Kidney (tissue), 14 donors: Measurements from ENCODE around the gene APOL1. TPM values are rescaled to one million over a fixed set of nuclear protein-coding genes. Genes with fewer than 3 reads are reported as not detected.

Experiments used
- DNase-seq, 5 donors: peaks; one replicate each; pipeline ENCODE4 v3.0.0-alpha.2; 2013 to 2020
- FAIRE-seq: peaks from 2 replicates; lab custom pipeline; 2012; peaks lifted over from hg19 to GRCh38; lab: Jason Lieb, UNC
- H3K27ac ChIP-seq, 2 donors: one replicate each; pipeline ENCODE4 v1.7.0; 2013; ENCODE audit warnings: low read depth in 2 of 2, low read length in 2 of 2, inconsistent platforms in 1 of 2
- H3K27me3 ChIP-seq: one replicate; pipeline ENCODE4 v1.7.1; 2013; ENCODE audit warnings: low read length, inconsistent platforms; ENCODE audit not compliant: control insufficient read depth, insufficient read depth
- H3K36me3 ChIP-seq, 3 donors: one replicate each; pipeline versions ENCODE4 v1.7.0 to v1.7.1; 2013; ENCODE audit warnings: low read length in 3 of 3, control low read depth in 1 of 3, inconsistent platforms in 1 of 3; ENCODE audit not compliant: insufficient read depth in 3 of 3, control insufficient read depth in 2 of 3
- H3K4me1 ChIP-seq, 3 donors: one replicate each; pipeline versions ENCODE4 v1.7.0 to v1.7.1; 2013; ENCODE audit warnings: low read length in 3 of 3, inconsistent platforms in 1 of 3, low read depth in 1 of 3; ENCODE audit not compliant: control insufficient read depth in 2 of 3, insufficient read depth in 2 of 3
- H3K4me3 ChIP-seq, 3 donors: one replicate each; pipeline versions ENCODE4 v1.7.0 to v1.8.1; 2013; ENCODE audit warnings: low read length in 3 of 3, control low read depth in 1 of 3, inconsistent platforms in 1 of 3
- H3K9ac ChIP-seq, 3 donors: one replicate each; pipeline versions ENCODE4 v1.7.0 to v1.7.1; 2013; ENCODE audit warnings: low read length in 3 of 3, control low read depth in 1 of 3, inconsistent platforms in 1 of 3
- H3K9me3 ChIP-seq, 3 donors: one replicate each; pipeline versions ENCODE4 v1.7.0 to v1.7.1; 2013; ENCODE audit warnings: low read length in 3 of 3, control low read depth in 1 of 3, inconsistent platforms in 1 of 3; ENCODE audit not compliant: control insufficient read depth in 2 of 3, insufficient read depth in 1 of 3
- CTCF ChIP-seq: IDR thresholded peaks from 3 replicates; pipeline ENCODE4 v1.5.1; 2012; ENCODE audit warnings: mild to moderate bottlenecking, moderate library complexity, borderline replicate concordance; ENCODE audit not compliant: insufficient read depth; ENCODE audit errors: extremely low read depth
- intact Hi-C: fragments of 100-400 bp; cut with DNase I; formaldehyde crosslinking; loops from one replicate; pipeline ENCODE4 v1.11.1; 2022
- polyA plus RNA-seq: library from polyadenylated mRNA; stranded (reverse); fragments of 350-450 nt; fragmentation: Illumina TruSeq; extraction: RNeasy Lipid Tissue Mini Kit (QIAGEN cat#74804); gene quantifications from one replicate; pipeline ENCODE4 v1.2.3, GENCODE V29; 2014; ENCODE audit warnings: low read depth, low replicate concordance; ENCODE audit not compliant: insufficient read depth
- total RNA-seq: library from RNA; stranded (reverse); fragmentation: NEBNext Ultra II Directional; extraction: Animal tissue kit (Norgen Biotek cat#: 25700); gene quantifications from one replicate; pipeline ENCODE4 v1.2.1, GENCODE V29; 2021
- donor health status: control.
- donor health status: control.
- donor health status: control.
- donor health status: control.
- donor health status: control.
- donor health status: DM: yes; HTN: yes; CAD: no.
- donor health status: Normal renal cell carcinoma (clear cell type).

Gene APOL1
- total and polyA plus RNA-seq, 2 donors from 2014 or later: 51.8 to 160 TPM

- H3K9ac ChIP-seq: peak within 1 kb of the TSS; percentile 91 to 98 (median 97)
- intact Hi-C loops: no loop called here
- peak within 1 kb of the TSS; percentile 96 to 97 for H3K27ac ChIP-seq
- no peaks in the 10 kb centered on the region for H3K27me3 ChIP-seq
- no peaks in the 10 kb centered on the region for H3K9me3 ChIP-seq
- peak within 1 kb of the TSS; percentile 99 for H3K4me3 ChIP-seq
- FAIRE-seq: peak; percentile 84
- peaks cover 0 to 4% (median 0%) of the 10 kb centered on the region in 3 donors for H3K36me3 ChIP-seq
- peak; percentile 94 to 98 (median 95) for DNase-seq
- peaks cover 2 to 16% (median 9%) of the 10 kb centered on the region in 3 donors for H3K4me1 ChIP-seq
- TF ChIP-seq CTCF: peak; percentile 72
Observed at GRCh38 chr22:36239401-36240171, 13.3 kb upstream of the APOL1 start, which contains the start of gene APOL2. TSS of gene APOL2 (minus strand) at chr22:36239527. CDS start at chr22:36233162, 6,365 bp downstream.

- H3K36me3 ChIP-seq: no peaks in the 10 kb centered on the region
- peaks cover 2 to 5% (median 2%) of the 10 kb centered on the region in 3 donors for H3K4me1 ChIP-seq
- no peak for TF ChIP-seq CTCF
- no peak overlapping the region for H3K9ac ChIP-seq
- no peak overlapping the region for H3K27ac ChIP-seq
- no peaks in the 10 kb centered on the region for H3K27me3 ChIP-seq
- intact Hi-C loops: no loop called here
- no peaks in the 10 kb centered on the region for H3K9me3 ChIP-seq
- no peak overlapping the region for H3K4me3 ChIP-seq
- FAIRE-seq: no peak
- no peak for DNase-seq
Observed at GRCh38 chr22:36243986-36244385, 8.9 kb upstream of the APOL1 start.

- no peak for TF ChIP-seq CTCF
- H3K4me3 ChIP-seq: no peak overlapping the region
- no peaks in the 10 kb centered on the region for H3K9me3 ChIP-seq
- no peak overlapping the region for H3K9ac ChIP-seq
- H3K27ac ChIP-seq: no peak overlapping the region
- peaks cover 2% of the 10 kb centered on the region in 3 donors for H3K4me1 ChIP-seq
- no peak for FAIRE-seq
- intact Hi-C loops: no loop called here
- DNase-seq: peak in 2 of 5 donors; percentile 22 to 57
- H3K27me3 ChIP-seq: no peaks in the 10 kb centered on the region
- H3K36me3 ChIP-seq: no peaks in the 10 kb centered on the region
Observed at GRCh38 chr22:36244522-36245391, 8.2 kb upstream of the APOL1 start.
